Activated T-cell treated with anti-CD3 and anti-CD28 coated beads for 24 hours (primary cell): ENCODE results near the gene KCNAB1.

Experiments used
- DNase-seq: peaks from one replicate; pipeline ENCODE4 v3.0.0-alpha.2; 2020; ENCODE audit warnings: low read depth

The KCNAB1 gene

DNA sequence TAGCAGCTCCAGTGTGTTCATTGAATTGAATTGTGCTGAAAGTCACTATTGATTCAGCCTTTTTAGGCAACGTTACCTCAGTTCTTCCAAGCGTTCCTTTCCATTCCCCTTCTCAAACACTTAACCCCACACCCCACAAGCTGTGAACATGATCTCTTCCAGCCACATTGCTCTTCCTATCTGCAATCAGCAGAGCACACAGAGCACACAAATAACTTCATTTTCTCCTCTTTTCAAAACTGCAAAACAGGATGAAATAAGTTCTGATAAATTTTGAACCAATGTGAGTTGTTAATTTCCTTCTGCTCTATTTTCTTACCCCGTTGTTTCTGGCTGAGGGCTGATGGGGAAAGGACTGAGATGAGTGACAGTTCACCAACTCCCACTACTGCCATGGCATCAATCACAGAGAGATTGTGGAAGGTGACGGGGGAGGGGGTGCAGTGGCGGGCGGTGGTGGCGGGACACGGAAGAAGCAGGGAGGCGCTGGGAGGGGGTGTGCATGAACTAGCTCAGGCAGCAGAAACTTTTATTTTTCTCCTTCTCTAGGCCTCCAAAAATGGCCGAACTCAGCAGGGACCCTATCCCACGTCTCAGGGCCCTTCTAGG lies 287.3 kb downstream of the KCNAB1 start:
- no peak for DNase-seq

DNA sequence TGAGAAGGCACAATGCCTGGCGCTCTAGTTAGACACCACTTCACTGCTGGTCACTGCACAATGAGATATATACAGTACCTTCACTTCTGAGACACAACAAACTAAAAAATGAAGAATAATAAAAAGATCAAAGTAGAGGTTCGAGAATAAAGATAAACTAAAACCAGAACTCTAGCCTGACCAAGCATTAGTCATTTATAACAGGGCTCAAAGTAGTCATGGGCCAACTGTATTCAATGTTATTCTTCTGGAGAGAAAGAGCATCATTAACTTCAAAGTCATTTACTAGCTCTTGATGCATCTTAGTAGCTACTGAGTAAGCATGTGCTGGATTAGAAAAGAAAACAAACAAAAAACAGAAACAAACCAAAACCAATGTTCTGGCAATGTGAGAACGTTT lies 289.3 kb downstream of the KCNAB1 start:
- no peak for DNase-seq

DNA sequence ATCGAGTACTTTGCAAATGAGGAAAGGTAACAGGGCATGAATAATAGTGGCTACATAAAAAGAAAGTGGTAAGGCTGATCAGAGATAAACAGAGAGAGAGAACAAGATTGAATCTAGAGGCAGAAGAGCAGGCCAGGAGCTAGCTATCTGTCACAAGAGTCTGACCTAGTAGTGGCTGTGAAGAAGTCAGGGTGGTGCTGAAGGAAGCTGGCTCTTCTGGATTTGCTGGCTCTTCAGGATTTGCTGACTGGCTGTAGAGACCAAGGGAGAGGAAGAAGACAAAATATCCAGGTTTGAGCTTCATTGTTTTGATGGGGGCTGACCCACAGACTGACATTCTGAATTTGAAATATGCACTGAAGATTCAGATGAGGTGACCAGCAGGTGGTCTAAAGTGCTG lies 292.2 kb downstream of the KCNAB1 start:
- DNase-seq, result no peak

DNA sequence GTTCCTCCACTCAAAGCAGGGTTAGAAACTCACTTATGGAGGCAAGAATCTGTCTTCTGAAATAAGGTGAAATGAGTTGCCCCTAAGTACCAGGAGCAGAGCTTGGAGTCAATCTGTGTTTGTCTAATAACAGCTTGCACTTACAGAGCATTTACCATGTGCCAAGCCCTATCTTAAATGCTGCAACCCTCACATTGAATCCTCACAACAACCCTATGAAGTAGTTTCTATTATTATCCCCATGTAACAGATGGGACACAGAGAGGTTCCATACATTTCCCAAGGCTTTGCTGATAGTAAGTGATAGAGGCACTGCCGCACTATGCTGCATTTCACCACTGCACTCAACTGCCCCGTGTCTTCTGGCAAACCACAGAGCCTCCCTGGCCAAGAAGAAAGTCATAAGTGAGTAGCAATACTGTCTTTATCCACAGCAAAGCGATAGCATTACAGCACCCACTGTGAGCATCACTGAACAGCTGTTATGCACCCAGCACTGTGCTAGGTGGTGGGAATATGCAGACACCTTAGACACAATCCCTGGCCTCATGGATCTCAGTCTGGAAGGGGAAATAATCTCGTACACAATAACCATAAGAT lies 293.0 kb downstream of the KCNAB1 start:
- DNase-seq, result no peak

DNA sequence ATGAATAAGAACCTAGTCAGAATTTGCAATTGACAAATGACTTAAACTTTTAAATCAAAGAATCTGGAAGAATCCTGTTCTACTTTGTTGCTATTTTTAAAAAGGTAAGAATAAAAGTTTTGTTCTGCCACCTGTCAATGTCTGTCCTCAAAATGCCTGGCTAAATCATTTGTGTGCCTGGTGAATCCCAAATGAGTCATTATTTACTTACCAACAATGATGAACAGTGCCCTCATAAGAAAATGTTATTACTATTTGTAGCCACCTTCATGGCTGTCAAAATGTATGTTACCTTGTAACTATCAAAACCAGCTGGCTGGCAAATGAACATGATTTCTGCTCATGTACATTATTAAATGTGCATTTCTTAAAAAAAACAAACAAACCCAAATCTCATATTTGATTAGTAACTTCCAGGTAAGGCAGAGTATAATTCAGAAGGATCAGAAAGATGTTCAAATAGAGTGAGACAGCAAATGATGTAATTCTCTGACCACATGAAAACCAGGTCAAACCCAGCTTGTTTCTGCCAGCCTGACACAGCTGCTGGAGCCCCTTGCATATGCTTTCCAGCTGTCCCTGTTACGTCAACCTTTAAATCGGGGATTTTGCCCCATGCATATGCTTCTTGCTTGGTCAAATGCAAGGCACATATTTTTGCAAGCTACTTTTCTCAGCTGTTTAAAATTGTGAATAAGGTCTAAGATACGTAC lies 296.6 kb downstream of the KCNAB1 start:
- no peak for DNase-seq

DNA sequence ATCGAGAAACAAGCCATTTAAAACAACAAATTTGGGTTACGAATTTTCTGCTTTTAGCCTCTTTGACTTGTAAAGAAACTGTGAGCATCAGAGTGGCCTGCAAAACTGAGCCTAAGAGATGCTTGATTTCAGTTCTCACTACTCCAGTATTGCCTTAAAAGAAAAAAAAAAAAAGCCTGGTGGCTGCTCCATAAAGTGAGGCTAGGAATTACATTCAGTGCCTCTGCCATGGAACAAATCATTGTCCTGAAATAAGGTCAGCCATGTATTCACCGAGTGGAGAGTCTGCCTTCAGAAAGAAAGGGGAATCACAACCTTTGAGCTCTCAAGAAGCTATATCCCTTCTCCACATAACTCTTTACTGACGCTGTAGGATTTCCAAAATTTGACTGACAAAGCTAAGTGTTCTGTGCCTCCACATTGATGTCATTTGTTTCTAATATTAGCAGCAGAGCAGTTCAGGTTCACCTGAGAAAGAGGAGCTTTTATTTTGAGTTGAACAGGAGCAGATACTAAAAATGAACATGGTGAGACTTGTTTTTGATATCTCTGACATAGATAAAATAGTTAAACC lies 297.3 kb downstream of the KCNAB1 start:
- DNase-seq, result no peak

DNA sequence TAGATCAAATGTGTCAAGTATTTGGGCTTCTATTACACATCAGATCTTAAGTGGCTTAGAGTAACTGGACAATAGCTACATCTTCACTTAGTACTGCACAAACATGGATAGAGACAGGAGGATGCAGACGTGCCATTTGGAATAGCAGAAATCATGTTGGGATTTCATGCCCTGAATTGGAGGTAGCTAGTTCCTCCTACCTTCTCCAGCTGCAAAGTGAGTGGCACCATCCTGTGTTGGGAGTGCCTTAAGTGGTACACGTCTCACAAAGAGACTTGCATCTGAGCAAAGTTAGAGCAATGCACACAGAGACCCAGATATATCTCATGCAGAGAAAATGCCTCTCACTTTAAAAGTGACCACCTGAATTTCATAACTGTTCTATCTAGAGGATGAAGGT lies 298.1 kb downstream of the KCNAB1 start:
- no peak for DNase-seq

DNA sequence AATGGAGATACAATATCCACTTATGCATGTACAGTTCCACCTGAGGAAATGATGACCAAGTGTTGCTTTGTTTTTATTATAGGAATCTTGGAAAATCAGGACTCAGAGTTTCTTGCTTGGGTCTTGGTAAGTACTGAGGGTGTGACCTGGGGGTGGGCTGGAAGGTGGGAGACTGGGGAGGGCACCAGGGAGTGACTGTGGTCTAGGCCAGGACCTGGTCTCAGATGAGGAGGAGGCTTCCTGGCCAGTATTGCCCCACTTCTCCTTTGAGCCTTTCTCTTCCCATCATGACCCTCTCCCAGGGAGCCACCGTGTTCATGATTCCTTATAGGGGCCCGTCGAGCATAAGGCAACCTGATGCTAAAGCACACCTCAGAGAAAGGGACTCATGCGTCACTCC lies 301.2 kb downstream of the KCNAB1 start:
- DNase-seq, result no peak

DNA sequence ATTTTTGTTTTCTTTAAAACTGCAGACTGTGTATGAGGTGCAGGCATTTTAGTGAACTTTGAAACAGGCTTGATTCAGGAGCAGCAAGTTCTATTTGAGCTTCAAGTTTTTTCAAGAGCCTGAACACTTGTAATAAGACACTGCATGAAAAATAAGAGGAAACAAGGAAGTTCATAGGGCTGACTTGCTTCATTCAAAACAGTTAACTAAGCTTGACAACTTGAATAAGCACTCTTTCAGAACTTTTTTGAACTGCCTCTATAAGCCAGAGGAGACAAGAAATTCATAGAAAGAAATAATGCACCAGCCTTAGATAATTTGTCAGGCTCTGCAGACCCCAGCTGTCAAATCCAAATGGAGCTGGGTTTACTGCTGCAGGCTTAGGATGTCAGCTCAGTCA lies 304.4 kb downstream of the KCNAB1 start:
- DNase-seq, result no peak

DNA sequence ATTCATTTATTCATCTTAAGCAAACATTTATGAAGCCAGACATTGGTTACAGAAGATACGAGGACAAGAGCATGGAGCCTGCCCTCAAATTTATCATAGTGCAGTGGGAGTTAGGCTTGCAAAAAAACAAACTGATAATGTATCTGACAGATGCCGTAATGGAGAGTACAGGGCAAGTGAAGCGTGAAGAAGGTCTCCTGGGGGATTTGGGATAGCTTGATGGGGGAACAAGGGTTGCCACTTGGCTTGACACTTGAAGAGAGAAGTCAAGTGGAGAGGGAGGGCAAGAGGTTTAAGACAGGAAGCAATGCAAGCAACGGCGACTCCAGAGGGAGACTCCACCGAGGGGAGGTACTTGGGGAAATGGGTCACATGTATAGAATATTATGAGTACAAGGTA lies 305.3 kb downstream of the KCNAB1 start:
- no peak for DNase-seq

DNA sequence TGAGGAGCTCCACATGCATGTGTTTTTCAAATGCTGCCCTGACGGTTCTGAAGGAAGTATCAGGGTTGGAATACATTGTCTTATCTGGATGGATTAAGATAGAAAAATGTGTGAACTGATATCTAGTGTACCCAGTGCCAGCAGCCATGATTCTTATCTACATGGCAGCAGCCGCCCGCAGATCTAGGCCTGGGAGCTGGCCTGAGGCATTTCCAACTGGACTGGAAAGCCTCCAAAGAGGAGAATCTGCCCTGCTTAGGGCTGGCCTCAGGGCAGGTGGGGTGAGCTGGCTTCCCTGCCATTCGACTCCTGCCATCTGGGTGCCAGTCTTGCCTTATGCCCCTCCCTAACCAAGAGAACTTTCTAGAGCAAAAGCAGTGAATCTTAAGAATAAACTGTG lies 308.7 kb downstream of the KCNAB1 start:
- no peak for DNase-seq

DNA sequence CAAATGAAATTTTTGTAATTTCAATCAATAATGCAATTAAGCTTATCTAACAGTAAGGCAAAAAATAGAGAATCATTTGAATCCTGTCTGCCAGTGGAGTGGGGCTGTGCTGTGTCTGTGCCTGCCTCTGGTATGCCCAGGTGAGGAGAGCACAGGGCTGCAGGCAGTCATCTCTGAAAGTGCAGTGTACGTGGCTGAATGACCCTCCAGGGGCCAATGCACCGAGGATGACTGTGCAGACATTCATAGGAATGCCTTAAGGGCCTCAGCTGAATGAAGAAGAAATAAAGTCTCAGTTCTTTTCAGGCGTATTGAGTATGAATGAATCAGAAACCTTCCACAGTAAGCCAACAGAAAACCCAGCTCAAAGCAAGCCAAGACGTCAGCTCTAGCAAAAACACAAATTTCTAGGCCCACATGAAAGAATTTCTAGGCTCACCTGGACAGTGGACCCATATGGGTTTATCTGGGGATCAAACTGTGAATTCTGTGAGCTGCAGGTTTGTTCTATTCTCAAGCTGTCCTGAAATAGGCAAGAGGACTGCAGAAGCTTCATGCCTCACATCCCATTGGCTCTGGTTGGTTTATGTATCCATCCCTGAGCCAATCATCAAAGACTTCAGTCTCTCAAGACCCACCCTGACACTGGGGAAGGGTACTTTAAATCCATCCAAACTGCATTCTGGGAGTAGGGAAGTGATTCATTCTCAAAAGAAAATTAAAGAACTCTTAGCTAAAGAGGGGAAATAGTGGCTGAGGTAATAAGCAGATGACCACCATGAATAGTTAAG lies 311.2 kb downstream of the KCNAB1 start:
- no peak for DNase-seq

DNA sequence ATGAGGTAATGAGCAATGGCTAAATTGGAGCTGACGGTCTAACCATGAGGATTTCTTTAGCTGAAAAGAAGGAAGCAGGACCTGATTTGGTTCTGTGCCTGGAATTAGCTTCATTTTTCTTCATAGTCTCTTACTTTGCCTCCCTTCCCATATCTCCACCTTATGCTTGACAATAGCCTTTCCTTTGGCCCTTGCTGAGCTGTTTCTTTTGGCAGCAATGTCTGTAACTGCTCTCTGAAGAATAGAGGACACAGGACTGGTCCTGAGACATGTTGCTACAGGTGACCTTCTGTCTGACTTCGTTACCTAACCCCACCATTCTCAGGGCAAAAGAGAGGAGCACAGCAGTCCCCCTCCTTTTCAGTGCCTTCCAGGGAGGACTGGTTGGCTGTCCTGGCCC lies 312.2 kb downstream of the KCNAB1 start:
- no peak for DNase-seq

DNA sequence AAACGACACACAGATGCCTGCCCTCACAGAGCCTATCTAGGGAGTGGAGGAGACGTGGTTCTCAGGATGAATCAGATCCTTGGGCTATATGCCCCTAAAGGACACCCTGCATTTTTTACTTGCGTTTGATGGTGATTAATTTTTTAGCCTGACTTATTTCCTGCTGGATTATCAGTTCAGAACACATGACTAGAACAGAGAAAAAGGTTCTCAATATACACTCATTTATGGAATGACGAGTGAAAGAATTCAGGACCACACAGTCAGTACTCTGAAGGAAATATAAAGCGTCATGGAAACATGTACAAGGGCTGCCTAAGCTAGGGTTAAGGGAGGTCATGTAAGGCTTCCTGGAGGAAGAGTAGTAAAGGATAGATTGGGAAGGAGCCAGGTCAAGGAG lies 312.8 kb downstream of the KCNAB1 start:
- no peak for DNase-seq

DNA sequence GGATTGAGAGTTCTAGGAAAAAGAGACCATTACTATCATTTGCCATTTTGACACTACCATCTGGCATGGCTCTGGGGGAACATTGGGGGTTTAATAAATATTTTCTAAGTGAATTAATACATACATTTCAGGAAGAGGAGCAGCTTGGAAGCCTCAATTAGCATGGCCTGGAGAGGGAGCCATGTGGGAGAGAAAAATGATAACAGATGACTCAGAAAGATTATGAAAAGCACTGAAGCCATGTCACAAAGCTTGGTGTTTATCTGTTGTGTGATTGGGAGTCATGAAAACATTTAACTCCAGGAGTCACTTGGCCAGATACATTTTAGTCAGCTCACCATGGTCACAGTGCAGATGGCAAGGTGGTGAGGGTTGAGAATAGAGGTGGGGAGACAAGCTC lies 313.5 kb downstream of the KCNAB1 start:
- DNase-seq, result no peak

DNA sequence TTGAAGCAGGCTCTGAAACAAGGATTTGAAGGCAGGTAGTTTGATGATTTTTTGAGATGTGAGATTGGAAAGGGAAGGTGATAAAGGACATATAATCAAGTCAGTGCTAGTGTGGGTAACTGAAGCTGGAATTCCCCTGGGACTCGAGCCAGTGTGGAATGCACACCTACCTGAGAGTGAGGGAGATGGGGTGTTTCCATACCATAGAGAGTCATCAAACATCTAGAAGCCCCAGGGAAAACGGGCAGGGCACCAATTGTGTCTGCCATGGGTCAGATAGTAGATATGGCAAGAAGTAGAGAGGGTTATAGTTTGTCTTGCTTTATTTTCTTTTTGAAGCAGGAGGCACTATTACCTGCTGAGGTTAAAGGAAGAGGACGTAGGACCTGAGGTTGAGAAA lies 314.5 kb downstream of the KCNAB1 start:
- DNase-seq, result no peak

DNA sequence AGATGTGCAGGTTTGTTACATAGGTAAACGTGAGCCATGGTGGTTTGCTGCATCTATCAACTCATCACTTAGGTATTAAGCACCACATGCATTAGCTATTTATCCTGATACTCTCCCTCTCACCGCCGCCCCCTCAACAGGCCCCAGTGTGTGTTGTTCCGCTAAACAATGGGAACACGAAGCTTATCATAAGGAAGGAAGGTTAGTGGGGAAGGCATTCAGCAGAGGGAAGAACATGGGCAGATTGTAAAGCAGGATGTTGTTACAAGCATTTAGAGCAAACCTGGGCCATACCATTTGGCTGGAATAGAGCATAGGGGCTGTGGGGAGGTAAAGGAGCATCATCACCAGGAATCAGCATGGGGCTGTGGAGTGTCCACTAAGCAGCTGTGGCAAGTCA lies 322.7 kb downstream of the KCNAB1 start:
- DNase-seq, result no peak

DNA sequence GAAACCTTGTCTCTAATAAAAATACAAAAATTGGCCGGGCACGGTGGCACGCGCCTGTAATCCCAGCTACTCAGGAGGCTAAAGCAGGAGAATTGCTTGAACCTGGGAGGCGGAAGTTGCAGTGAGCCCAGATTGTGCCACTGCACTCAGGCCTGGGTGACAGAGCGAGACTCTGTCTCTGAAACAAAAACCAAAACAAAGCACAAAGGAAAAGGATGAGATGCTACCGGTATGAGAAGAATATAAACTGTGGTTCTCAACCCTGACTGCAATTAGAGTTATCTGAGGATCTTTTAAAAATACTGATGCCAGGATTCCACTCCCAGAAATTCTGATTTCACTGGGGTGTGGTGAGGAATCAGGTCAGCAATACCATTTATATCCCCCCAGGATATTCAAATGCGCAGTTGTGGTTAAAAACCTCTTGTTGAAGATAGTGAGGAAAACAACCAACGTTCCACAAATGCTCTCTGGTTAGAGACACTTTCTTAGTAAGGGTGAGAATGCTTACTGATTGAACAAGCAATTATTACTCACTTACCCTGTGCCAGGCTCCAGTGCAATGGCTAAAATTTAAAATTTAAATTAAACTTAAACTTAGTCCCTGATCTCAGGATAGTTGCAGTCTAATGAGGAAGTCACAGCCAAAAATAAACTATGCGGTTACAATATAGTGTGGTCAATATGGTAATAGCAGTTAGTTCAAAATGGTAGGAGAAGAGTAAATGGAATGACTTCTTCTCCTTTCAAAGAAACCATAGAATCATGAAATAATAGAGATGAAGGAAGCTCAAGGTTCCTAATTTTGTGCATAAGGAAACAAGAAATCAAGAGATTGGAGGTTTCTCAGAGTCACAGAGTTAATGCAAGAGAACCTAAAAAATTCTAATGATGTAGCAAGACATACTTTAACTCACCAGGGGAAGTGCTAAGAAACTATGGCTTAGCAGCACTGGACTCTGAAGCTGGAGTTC lies 325.0 kb downstream of the KCNAB1 start:
- DNase-seq, result no peak

DNA sequence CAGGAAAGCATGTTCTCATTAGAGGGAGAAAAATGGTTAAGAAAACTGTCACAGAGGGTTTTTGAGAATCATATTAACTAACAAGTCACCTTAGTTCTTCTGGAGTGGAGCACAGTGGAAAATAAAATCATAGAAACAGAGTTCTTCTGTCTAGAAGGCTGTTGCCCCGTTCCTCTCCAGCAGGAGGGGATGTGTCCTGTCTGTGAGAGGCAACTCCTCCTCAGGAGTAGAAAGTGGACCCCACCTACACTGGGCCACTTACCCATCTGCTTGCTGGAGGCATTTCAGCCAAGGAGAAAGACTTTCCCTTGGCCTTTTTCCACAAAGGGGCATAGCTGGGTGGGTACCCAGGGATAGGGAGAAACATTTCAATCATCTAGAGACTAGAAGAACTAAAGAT lies 327.9 kb downstream of the KCNAB1 start:
- no peak for DNase-seq

DNA sequence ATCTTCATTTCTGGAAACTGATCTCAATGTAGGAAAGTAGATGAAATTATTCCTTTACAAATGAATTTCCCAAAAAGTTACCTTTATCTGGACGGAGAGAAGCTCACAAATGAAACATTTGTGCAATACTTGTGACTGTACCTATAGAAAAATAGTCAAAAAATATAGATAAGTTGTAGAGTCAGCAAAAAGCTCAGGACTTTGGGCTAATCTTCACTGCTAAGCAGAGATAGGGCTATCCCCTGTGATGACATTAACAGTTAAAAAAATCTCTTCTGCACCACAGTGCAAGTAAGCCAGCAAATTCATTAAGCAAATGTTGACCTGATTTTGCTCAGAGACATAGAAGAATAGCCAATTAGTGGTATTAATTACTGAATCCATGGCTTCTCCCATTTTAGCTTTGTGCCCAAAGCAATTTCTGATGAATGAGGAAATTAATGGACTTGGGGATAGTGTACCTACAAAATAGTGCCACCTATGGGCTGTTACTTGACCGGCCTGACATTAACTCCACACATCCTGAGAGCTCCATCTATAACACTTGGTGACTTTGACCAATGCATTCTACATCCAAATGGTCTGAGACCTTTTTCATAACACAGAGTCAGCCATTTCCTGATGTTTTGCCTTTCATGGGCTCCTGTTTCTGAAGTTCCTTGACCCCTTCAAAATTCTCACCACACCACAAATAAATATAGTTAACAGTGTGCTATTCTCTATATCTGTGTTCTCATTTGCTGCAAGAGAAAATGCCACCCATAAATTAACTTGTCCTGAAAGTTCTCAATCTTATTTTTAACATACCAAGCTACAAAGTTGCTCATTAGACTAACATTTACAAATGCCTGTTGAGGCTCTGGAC lies 329.6 kb downstream of the KCNAB1 start:
- no peak for DNase-seq
